Keratinocyte (primary cell): ENCODE data around the gene NCLN. TPM values are rescaled to one million over a fixed set of nuclear protein-coding genes. Genes with fewer than 3 reads are reported as not detected.

ENCODE experiments used
- DNase-seq: peaks from one replicate; pipeline ENCODE4 v3.0.0-alpha.2; 2011; ENCODE audit warnings: low read depth, missing footprints, low spot score
- FAIRE-seq: peaks from 2 replicates; lab custom pipeline; 2011; peaks lifted over from hg19 to GRCh38; lab: Jason Lieb, UNC
- H2AFZ ChIP-seq: 2 replicates; pipeline ENCODE4 v1.6.0; 2012; ENCODE audit warnings: low read length, control low read depth, inconsistent platforms; ENCODE audit not compliant: control insufficient read depth
- H3K27ac ChIP-seq: 2 replicates; pipeline ENCODE4 v1.5.1; 2011; ENCODE audit warnings: low read length; ENCODE audit not compliant: control insufficient read depth, insufficient read depth
- H3K27me3 ChIP-seq: 3 replicates; pipeline ENCODE4 v1.6.0; 2011; ENCODE audit warnings: low read length; ENCODE audit not compliant: control insufficient read depth, insufficient read depth; ENCODE audit errors: extremely low read depth
- H3K36me3 ChIP-seq, 2 experiments: 2 replicates in 1 of 2; 3 replicates in 1 of 2; pipeline ENCODE4 v1.5.1; 2011; ENCODE audit warnings: low read length in 2 of 2, mild to moderate bottlenecking in 1 of 2; ENCODE audit not compliant: control insufficient read depth in 2 of 2, insufficient read depth in 2 of 2; ENCODE audit errors: extremely low read depth in 1 of 2
- H3K4me1 ChIP-seq: 3 replicates; pipeline ENCODE4 v1.5.1; 2011; ENCODE audit warnings: low read length; ENCODE audit not compliant: control insufficient read depth, insufficient read depth; ENCODE audit errors: extremely low read depth
- H3K4me2 ChIP-seq: 3 replicates; pipeline ENCODE4 v1.6.0; 2011; ENCODE audit warnings: low read depth, low read length; ENCODE audit not compliant: control insufficient read depth, insufficient read depth; ENCODE audit errors: extremely low read depth
- H3K4me3 ChIP-seq, 3 experiments: fragments of 200-600 bp in 1 of 3; sonication (generic) in 1 of 3; 2 replicates in 2 of 3; 3 replicates in 1 of 3; pipeline ENCODE4 v1.5.1; 2011 to 2016; ENCODE audit warnings: low read length in 3 of 3, mild to moderate bottlenecking in 3 of 3, control low read depth in 2 of 3, inconsistent platforms in 1 of 3, low read depth in 1 of 3, mixed read lengths in 1 of 3, mixed run types in 1 of 3, moderate library complexity in 1 of 3; ENCODE audit not compliant: control insufficient read depth in 2 of 3, insufficient read depth in 2 of 3; ENCODE audit errors: extremely low read depth in 1 of 3
- H3K79me2 ChIP-seq: 2 replicates; pipeline ENCODE4 v1.6.0; 2012; ENCODE audit warnings: low read length; ENCODE audit not compliant: control insufficient read depth, insufficient read depth
- H3K9ac ChIP-seq: 3 replicates; pipeline ENCODE4 v1.6.0; 2011; ENCODE audit warnings: low read length; ENCODE audit not compliant: control insufficient read depth, insufficient read depth; ENCODE audit errors: extremely low read depth
- H3K9me1 ChIP-seq: 3 replicates; pipeline ENCODE4 v1.6.0; 2011; ENCODE audit warnings: low read length; ENCODE audit not compliant: control insufficient read depth, insufficient read depth; ENCODE audit errors: extremely low read depth
- H3K9me3 ChIP-seq: 2 replicates; pipeline ENCODE4 v1.5.1; 2012; ENCODE audit warnings: low read depth, low read length; ENCODE audit not compliant: control insufficient read depth
- H4K20me1 ChIP-seq: 3 replicates; pipeline ENCODE4 v1.6.0; 2011; ENCODE audit warnings: low read length; ENCODE audit not compliant: control insufficient read depth, insufficient read depth; ENCODE audit errors: extremely low read depth
- EZH2 ChIP-seq: IDR thresholded peaks from one replicate; pipeline ENCODE4 v1.6.1; 2012; ENCODE audit warnings: inconsistent platforms, mild to moderate bottlenecking, low read length, moderate library complexity
- dilution Hi-C: fragments of 300-500 bp; cut with MboI; formaldehyde crosslinking; loops from one replicate; pipeline ENCODE4 v1.7.0; 2020; ENCODE audit warnings: low sequenced_read_pairs; ENCODE audit not compliant: extremely low pct_ligation_motif_present
- polyA plus RNA-seq, 5 experiments: library from polyadenylated mRNA; depleted of rRNA in 3 of 5; stranded (reverse) in 3 of 5; stranded (forward) in 1 of 5; unstranded in 1 of 5; fragments of >200 nt; gene quantifications; 1 replicate in 1 of 5; 2 replicates in 3 of 5; 3 replicates in 1 of 5; pipeline versions ENCODE4 v1.2.1 to v1.2.3, GENCODE V29; 2011 to 2012; ENCODE audit warnings: missing spikeins in 2 of 5, low read depth in 1 of 5, low replicate concordance in 1 of 5
- TF ChIP-seq, protein P1 (sequence below), 3 experiments: IDR thresholded peaks in 1 of 3; conservative IDR thresholded peaks in 1 of 3; optimal IDR thresholded peaks in 1 of 3; 2 replicates in 2 of 3; 3 replicates in 1 of 3; pipeline versions ENCODE3 to v1.5.1; 2011; ENCODE audit warnings: low read length in 3 of 3, mild to moderate bottlenecking in 3 of 3, moderate library complexity in 2 of 3, control low read depth in 1 of 3, inconsistent platforms in 1 of 3; ENCODE audit not compliant: insufficient read depth in 2 of 3; ENCODE audit errors: extremely low read depth in 1 of 3

Gene NCLN
- polyA plus RNA-seq, 1 donor (not counting 4 experiments of a cell fraction or from before 2014, with no cell fraction given) = 40.5 TPM

DNA sequence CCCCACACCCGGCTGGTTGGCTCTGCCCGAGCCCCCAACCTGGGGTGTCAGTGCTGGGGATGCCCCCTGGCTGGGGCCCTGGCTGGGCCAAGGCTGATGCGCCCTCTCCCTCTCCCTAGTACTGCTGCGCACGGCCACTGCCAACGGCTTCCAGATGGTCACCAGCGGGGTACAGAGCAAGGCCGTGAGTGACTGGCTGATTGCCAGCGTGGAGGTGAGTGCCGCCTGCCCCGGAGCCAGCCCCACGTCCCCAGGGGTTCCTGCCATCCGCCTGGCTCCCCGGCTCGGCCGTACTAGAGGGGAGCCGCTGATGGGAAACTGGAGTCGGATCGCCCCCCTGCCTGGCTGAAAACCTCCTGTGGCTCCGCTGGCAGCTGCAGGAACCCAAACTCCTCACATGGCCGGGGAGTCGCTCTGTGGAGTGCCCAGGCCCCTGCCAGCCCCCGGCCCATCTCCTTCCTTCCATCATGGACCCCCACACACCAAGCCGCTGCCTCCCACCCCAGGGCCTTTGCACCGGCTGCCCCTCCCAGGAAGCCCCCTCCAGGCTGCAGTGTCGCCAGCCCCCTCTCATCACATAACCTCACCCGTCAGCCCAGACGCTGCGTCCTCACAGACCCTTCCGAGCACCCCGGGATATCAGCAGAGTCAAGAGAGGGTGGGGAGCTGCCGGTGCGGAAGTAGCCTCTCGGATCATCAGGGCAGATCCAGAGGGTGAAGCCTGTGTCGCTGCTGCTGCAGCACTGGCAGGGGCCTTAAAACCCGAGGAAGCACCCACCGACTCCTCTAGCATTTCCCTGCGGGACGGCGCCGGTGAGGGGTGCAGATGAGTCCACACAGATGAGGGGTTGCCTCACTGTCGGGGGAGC is 10.6 kb downstream of the NCLN start:
- TF ChIP-seq EZH2 = no peak
- TF ChIP-seq, protein P1, sequence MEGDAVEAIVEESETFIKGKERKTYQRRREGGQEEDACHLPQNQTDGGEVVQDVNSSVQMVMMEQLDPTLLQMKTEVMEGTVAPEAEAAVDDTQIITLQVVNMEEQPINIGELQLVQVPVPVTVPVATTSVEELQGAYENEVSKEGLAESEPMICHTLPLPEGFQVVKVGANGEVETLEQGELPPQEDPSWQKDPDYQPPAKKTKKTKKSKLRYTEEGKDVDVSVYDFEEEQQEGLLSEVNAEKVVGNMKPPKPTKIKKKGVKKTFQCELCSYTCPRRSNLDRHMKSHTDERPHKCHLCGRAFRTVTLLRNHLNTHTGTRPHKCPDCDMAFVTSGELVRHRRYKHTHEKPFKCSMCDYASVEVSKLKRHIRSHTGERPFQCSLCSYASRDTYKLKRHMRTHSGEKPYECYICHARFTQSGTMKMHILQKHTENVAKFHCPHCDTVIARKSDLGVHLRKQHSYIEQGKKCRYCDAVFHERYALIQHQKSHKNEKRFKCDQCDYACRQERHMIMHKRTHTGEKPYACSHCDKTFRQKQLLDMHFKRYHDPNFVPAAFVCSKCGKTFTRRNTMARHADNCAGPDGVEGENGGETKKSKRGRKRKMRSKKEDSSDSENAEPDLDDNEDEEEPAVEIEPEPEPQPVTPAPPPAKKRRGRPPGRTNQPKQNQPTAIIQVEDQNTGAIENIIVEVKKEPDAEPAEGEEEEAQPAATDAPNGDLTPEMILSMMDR (optimal IDR thresholded peaks at IDR 0.05 in 1 of 3, IDR thresholded peaks at IDR 0.05 in 1 of 3, conservative IDR thresholded peaks at IDR 0.05 in 1 of 3; ENCODE audit: extremely low read depth in 1 of 3, insufficient read depth in 2 of 3, low read length in 3 of 3) = no peak
- DNase-seq (no peak), FAIRE-seq (no peak)
- peaks cover 6% of the 10 kb centered on the region for H4K20me1 ChIP-seq
- no peaks in the 10 kb centered on the region for H3K9me3 ChIP-seq
- peaks cover 8 to 19% of the 10 kb centered on the region in 2 experiments for H3K36me3 ChIP-seq
- H3K9ac ChIP-seq = no peak overlapping the region
- H3K79me2 ChIP-seq = peaks cover 23% of the 10 kb centered on the region
- H3K9me1 ChIP-seq = no peaks in the 10 kb centered on the region
- H3K4me3 ChIP-seq = no peak overlapping the region
- H3K27me3 ChIP-seq = no peaks in the 10 kb centered on the region
- H3K27ac ChIP-seq = no peak overlapping the region
- dilution Hi-C loops = no loop called here
- no peaks in the 10 kb centered on the region for H3K4me1 ChIP-seq
- H2AFZ ChIP-seq = no peak overlapping the region
- no peak overlapping the region for H3K4me2 ChIP-seq

DNA sequence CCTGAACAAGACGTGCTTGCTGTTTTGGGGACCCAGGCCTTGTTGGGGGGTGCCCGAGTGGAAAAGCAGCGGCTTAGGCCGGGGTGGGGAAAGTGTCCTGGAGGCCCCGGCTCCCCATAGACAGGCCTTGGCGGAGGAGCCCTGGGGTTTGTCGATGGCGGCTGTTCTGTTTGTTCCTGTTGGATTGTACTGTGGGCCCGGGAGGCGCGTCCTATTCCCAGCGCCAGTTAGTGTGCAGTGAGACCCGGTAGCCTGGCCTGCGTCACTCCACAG is 11.1 kb downstream of the NCLN start:
- peaks cover 18% of the 10 kb centered on the region for H3K79me2 ChIP-seq
- FAIRE-seq = no peak
- no peak overlapping the region for H3K4me3 ChIP-seq
- H3K27ac ChIP-seq = no peak overlapping the region
- no peak for DNase-seq
- no peak overlapping the region for H3K4me2 ChIP-seq
- H3K36me3 ChIP-seq = peaks cover 8 to 21% of the 10 kb centered on the region in 2 experiments
- H3K9me1 ChIP-seq = no peaks in the 10 kb centered on the region
- H2AFZ ChIP-seq = no peak overlapping the region
- no peaks in the 10 kb centered on the region for H3K9me3 ChIP-seq
- peaks cover 3% of the 10 kb centered on the region for H4K20me1 ChIP-seq
- H3K4me1 ChIP-seq = no peaks in the 10 kb centered on the region
- H3K9ac ChIP-seq = no peak overlapping the region
- TF ChIP-seq, protein P1 (optimal IDR thresholded peaks at IDR 0.05 in 1 of 3, IDR thresholded peaks at IDR 0.05 in 1 of 3, conservative IDR thresholded peaks at IDR 0.05 in 1 of 3; ENCODE audit: extremely low read depth in 1 of 3, insufficient read depth in 2 of 3, low read length in 3 of 3) = no peak
- TF ChIP-seq EZH2 = no peak
- H3K27me3 ChIP-seq = no peaks in the 10 kb centered on the region
- dilution Hi-C loops = no loop called here
